ENCODE data around the gene CLSTN2.

Gene CLSTN2

DNA sequence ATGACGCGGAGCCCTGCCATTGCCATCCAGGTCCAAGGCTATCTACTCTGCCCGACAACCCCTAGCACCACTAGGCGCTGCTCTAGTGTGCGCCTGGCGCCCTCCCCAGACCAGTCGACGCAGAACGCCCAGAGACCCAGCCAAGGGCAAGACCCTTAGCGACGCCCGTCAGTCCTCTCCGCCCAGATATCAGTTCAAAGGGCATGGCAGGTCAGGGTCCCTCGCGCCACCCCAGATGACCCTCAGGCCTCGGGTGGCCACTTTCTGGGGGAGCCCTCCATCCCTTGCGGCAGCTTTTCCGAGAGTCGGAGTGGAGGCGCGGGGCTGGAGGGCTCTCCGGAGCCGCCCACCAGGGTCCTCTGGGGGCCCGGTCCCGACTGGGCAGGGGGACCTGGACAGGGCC is 371 bp upstream of the CLSTN2 start:
- H3K36me3 Mint-ChIP-seq, result no peaks in the 10 kb centered on the region
- no peaks in the 10 kb centered on the region for H3K9me3 Mint-ChIP-seq (ENCODE audit: low read depth)
- no peak overlapping the region for H3K4me3 Mint-ChIP-seq
- peaks cover 8% of the 10 kb centered on the region for H3K4me1 Mint-ChIP-seq (ENCODE audit: low read depth)
- no peak overlapping the region for H3K27ac Mint-ChIP-seq
- peaks cover 26% of the 10 kb centered on the region for H3K27me3 Mint-ChIP-seq

- Mint-ChIP-seq H3K36me3 (no peaks in the 10 kb centered on the region), H3K27me3 (peaks cover 26% of the 10 kb centered on the region), H3K9me3 (ENCODE audit: low read depth) (no peaks in the 10 kb centered on the region), H3K27ac (no peak overlapping the region), H3K4me1 (ENCODE audit: low read depth) (peaks cover 8% of the 10 kb centered on the region), H3K4me3 (no peak overlapping the region)
Observed at GRCh38 chr3:139935866-139936817, 1.2 kb downstream of the CLSTN2 start.

GRCh38 chr3:139937674-139938279 is 2.8 kb downstream of the CLSTN2 start:
- Mint-ChIP-seq H3K4me3 (no peak overlapping the region), H3K9me3 (ENCODE audit: low read depth) (no peaks in the 10 kb centered on the region), H3K27me3 (peaks cover 26% of the 10 kb centered on the region), H3K4me1 (ENCODE audit: low read depth) (peaks cover 8% of the 10 kb centered on the region), H3K27ac (no peak overlapping the region), H3K36me3 (no peaks in the 10 kb centered on the region)

- Mint-ChIP-seq H3K27ac (no peak overlapping the region), H3K27me3 (peaks cover 19% of the 10 kb centered on the region), H3K4me1 (ENCODE audit: low read depth) (peaks cover 8% of the 10 kb centered on the region), H3K9me3 (ENCODE audit: low read depth) (no peaks in the 10 kb centered on the region), H3K36me3 (no peaks in the 10 kb centered on the region), H3K4me3 (no peak overlapping the region)
Observed at GRCh38 chr3:139939681-139940190, 4.8 kb downstream of the CLSTN2 start.

DNA sequence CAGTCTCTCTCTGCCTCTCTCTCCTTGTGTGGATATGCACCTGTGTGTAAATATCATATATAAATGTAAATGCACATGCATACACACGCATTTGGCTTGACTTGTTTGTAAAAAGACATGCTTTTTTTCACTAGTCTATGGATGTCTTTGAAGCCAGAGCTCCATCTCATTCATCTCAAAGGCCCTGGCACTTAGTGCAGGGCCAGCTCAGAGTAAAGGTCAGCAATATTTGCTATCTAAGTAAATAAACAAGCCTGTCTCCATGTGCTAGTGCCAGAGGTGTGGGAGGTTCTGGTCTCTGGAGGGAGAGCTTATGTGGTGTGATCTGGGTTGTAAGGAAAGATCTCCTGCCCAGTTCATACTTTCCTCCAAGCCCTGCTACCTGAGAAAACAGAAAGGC is 5.6 kb downstream of the CLSTN2 start:
- H3K4me3 Mint-ChIP-seq, result no peak overlapping the region
- H3K4me1 Mint-ChIP-seq (ENCODE audit: low read depth), result peaks cover 8% of the 10 kb centered on the region
- peaks cover 19% of the 10 kb centered on the region for H3K27me3 Mint-ChIP-seq
- H3K9me3 Mint-ChIP-seq (ENCODE audit: low read depth), result no peaks in the 10 kb centered on the region
- H3K27ac Mint-ChIP-seq, result no peak overlapping the region
- no peaks in the 10 kb centered on the region for H3K36me3 Mint-ChIP-seq

DNA sequence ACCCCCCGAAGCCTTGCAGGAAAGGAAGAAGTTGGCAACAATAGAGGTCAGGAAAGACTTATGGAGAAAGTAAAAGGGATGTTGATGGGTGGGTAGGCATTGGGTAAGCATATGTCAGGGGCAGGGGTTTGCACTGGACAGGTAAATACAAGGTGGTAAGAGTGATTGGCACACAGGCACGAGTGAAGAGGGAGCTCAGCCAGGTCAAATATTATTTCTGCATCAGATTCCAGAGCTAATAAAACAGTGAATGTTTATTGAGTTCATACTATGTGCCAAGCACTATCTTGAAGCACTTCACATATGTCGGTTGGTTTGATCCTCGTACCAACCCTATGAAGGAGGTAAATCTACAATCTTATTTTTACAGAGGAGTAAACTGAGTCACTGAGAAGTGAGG is 6.6 kb downstream of the CLSTN2 start:
- Mint-ChIP-seq H3K4me1 (ENCODE audit: low read depth) (no peaks in the 10 kb centered on the region), H3K27me3 (peaks cover 15% of the 10 kb centered on the region), H3K27ac (no peak overlapping the region), H3K36me3 (no peaks in the 10 kb centered on the region), H3K9me3 (ENCODE audit: low read depth) (no peaks in the 10 kb centered on the region), H3K4me3 (no peak overlapping the region)

DNA sequence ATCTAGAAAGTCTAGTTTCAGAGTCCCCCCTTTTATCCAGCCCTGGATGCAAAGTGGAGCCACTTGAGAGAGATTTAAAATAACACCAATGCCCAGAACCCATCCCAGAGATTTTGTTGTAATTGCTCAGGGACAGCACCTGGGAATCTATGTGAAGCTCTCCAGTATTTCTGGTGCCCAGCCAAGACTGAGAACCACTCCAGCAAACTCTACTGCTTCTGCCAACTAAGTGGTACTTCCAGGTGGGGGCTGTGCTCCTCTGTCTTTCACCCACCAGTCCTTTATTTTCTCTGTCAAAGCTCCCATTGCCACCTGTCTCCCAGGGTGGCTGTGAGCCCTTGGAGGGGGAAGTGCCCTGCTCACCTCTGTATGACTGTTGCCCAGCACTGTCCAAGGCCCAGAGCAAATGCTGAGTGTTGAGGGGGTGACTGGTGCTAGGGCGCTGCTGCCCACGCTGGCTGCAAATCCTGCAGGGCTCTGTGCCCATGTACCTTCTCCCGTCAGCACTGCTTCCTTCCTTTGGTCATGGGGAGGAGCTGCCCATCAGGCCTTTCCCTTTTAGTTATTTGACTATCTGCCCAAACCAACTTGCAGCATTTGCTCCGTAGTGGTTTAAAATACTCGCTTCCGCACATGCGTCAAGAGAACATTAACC is 9.4 kb downstream of the CLSTN2 start:
- no peaks in the 10 kb centered on the region for H3K36me3 Mint-ChIP-seq
- H3K27ac Mint-ChIP-seq, result no peak overlapping the region
- H3K4me3 Mint-ChIP-seq, result no peak overlapping the region
- no peaks in the 10 kb centered on the region for H3K9me3 Mint-ChIP-seq (ENCODE audit: low read depth)
- H3K4me1 Mint-ChIP-seq (ENCODE audit: low read depth), result no peaks in the 10 kb centered on the region
- peaks cover 4% of the 10 kb centered on the region for H3K27me3 Mint-ChIP-seq

- H3K27me3 Mint-ChIP-seq, result peaks cover 4% of the 10 kb centered on the region
- no peaks in the 10 kb centered on the region for H3K9me3 Mint-ChIP-seq (ENCODE audit: low read depth)
- no peaks in the 10 kb centered on the region for H3K4me1 Mint-ChIP-seq (ENCODE audit: low read depth)
- H3K4me3 Mint-ChIP-seq, result no peak overlapping the region
- no peak overlapping the region for H3K27ac Mint-ChIP-seq
- no peaks in the 10 kb centered on the region for H3K36me3 Mint-ChIP-seq
Observed at GRCh38 chr3:139945386-139945785, 10.4 kb downstream of the CLSTN2 start.

- H3K4me3 Mint-ChIP-seq, result no peak overlapping the region
- peaks cover 3% of the 10 kb centered on the region for H3K27me3 Mint-ChIP-seq
- H3K4me1 Mint-ChIP-seq (ENCODE audit: low read depth), result no peaks in the 10 kb centered on the region
Observed at GRCh38 chr3:139945942-139946341, 11.0 kb downstream of the CLSTN2 start.

DNA sequence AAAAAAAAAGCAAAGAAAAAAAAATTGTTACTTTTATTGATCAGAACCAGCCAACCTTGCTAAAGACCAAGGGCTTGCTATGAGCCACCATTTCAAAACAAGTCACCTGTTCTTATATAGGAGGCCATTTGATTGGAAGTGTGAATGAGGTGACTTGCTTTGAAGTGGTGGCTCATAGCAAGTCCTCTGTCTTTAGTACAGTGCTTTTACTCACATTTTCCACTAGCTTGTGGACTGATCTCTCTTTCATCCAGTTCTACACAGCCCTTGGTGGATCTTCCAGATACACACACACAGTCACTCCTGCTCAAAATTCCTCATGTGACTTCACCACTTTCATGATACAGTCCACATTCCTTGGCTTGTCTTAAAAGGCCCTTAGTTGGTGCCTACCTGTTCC is 13.5 kb downstream of the CLSTN2 start:
- Mint-ChIP-seq H3K27ac (no peak overlapping the region), H3K4me3 (no peak overlapping the region), H3K27me3 (peaks cover 1% of the 10 kb centered on the region), H3K9me3 (ENCODE audit: low read depth) (no peaks in the 10 kb centered on the region), H3K36me3 (no peaks in the 10 kb centered on the region), H3K4me1 (ENCODE audit: low read depth) (no peaks in the 10 kb centered on the region)

More at GRCh38 chr3:139945942-139946341, 11.0 kb downstream of the CLSTN2 start:
- H3K36me3 Mint-ChIP-seq, result no peaks in the 10 kb centered on the region
- no peak overlapping the region for H3K27ac Mint-ChIP-seq
- H3K9me3 Mint-ChIP-seq (ENCODE audit: low read depth), result no peaks in the 10 kb centered on the region

GRCh38 chr3:139948898-139949297 is 13.9 kb downstream of the CLSTN2 start:
- H3K9me3 Mint-ChIP-seq (ENCODE audit: low read depth), result no peaks in the 10 kb centered on the region
- H3K36me3 Mint-ChIP-seq, result no peaks in the 10 kb centered on the region
- peaks cover 1% of the 10 kb centered on the region for H3K27me3 Mint-ChIP-seq
- H3K4me3 Mint-ChIP-seq, result no peak overlapping the region
- H3K4me1 Mint-ChIP-seq (ENCODE audit: low read depth), result no peaks in the 10 kb centered on the region
- no peak overlapping the region for H3K27ac Mint-ChIP-seq

- Mint-ChIP-seq H3K9me3 (ENCODE audit: low read depth) (no peaks in the 10 kb centered on the region), H3K4me1 (ENCODE audit: low read depth) (no peaks in the 10 kb centered on the region), H3K36me3 (no peaks in the 10 kb centered on the region), H3K27me3 (no peaks in the 10 kb centered on the region), H3K27ac (no peak overlapping the region), H3K4me3 (no peak overlapping the region)
Observed at GRCh38 chr3:139953131-139953910, 18.3 kb downstream of the CLSTN2 start.

DNA sequence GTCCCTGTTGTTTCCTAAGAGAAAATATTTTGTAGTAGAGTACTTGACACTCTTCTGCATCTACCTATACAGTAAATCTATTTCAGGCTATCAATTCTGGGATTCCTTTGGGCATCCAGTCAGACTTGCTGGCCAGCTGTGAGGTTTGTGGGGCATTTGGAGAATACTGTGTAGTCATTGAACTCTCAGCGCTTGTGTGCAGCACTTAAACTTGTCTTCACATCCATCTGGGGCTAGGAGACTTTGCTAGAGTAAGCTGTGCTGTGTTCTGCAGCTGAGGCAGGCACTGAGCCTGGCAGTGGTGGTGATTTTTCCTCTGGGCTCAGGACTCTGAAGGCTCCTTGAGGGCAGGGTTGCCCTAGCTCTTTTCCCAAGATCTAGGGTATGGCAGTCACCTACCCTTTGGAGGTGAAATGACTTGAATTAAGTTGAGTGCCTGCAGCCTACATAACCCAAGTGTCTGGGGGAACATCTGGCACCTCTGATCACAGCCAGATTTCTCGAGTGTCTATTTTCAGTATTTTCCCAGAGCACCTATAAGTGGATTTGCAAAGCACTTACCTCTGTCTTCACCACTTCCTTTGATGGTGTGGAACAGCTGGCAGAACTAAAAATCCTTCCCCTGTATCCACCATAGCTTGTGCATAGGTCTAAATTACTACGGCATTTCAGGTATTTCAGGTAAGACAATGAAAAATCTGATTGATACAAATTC is 19.3 kb downstream of the CLSTN2 start:
- H3K27ac Mint-ChIP-seq, result no peak overlapping the region
- no peaks in the 10 kb centered on the region for H3K4me1 Mint-ChIP-seq (ENCODE audit: low read depth)
- no peaks in the 10 kb centered on the region for H3K36me3 Mint-ChIP-seq
- H3K9me3 Mint-ChIP-seq (ENCODE audit: low read depth), result no peaks in the 10 kb centered on the region
- H3K4me3 Mint-ChIP-seq, result no peak overlapping the region
- no peaks in the 10 kb centered on the region for H3K27me3 Mint-ChIP-seq

DNA sequence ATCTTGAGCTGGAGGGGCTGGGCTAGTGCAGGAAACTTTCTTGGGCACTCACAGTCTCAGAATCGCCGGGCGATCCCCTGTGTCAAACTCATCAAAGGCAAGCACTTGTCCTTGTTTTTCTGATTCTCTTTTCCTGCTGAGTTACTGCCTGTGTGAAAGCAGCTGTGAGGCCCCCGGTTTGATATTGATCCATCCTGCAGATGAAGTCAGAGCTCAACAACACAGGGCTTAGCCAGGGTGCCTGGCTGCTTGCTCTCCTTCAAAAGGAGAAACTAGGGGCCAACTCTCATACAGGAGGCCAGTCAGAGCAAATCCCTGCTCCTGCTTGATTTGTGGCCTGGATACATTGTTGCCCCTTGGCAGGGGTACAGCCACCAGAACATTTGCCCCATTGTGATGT is 22.9 kb downstream of the CLSTN2 start:
- H3K27ac Mint-ChIP-seq, result no peak overlapping the region
- no peaks in the 10 kb centered on the region for H3K27me3 Mint-ChIP-seq
- no peaks in the 10 kb centered on the region for H3K9me3 Mint-ChIP-seq (ENCODE audit: low read depth)
- no peaks in the 10 kb centered on the region for H3K36me3 Mint-ChIP-seq
- no peak overlapping the region for H3K4me3 Mint-ChIP-seq
- H3K4me1 Mint-ChIP-seq (ENCODE audit: low read depth), result no peaks in the 10 kb centered on the region
